ENCODE measurements around the gene SDR9C7.

DNA sequence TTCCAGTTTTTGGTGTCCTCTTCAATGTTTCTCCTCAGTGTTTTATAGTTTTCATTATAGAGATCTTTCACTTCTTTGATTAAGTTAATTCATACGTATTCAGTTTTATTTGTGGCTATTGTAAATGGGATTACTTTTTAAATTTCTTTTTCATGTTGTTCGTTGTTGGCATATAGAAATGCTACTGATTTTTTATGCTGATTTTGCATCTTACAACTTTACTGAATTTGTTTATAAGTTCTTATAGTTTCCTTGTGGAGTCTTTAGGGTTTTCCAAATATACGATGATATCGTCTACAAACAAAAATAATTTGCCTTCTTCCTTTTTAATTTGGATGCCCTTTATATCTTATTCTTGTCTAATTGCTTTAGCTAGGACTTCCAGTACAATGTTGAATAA is 9.7 kb upstream of the SDR9C7 start:
- TF ChIP-seq, protein P1, sequence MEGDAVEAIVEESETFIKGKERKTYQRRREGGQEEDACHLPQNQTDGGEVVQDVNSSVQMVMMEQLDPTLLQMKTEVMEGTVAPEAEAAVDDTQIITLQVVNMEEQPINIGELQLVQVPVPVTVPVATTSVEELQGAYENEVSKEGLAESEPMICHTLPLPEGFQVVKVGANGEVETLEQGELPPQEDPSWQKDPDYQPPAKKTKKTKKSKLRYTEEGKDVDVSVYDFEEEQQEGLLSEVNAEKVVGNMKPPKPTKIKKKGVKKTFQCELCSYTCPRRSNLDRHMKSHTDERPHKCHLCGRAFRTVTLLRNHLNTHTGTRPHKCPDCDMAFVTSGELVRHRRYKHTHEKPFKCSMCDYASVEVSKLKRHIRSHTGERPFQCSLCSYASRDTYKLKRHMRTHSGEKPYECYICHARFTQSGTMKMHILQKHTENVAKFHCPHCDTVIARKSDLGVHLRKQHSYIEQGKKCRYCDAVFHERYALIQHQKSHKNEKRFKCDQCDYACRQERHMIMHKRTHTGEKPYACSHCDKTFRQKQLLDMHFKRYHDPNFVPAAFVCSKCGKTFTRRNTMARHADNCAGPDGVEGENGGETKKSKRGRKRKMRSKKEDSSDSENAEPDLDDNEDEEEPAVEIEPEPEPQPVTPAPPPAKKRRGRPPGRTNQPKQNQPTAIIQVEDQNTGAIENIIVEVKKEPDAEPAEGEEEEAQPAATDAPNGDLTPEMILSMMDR (IDR thresholded peaks at IDR 0.05) = no peak
- no peak for TF ChIP-seq POLR2A (IDR thresholded peaks at IDR 0.05)
- TF ChIP-seq POLR2AphosphoS5 (IDR thresholded peaks at IDR 0.05) = no peak
- TF ChIP-seq EP300 (IDR thresholded peaks at IDR 0.05) = no peak

Measured in gastroesophageal sphincter (tissue), 3 donors.